ENCODE data around the gene FBRSL1. TPM values are rescaled to one million over a fixed set of nuclear protein-coding genes. Genes with fewer than 3 reads are reported as not detected.

FBRSL1 gene
- total RNA-seq, 3 donors from 2014 or later (not counting 1 experiment from before 2014, with no cell fraction given) = 67.5 to 78.0 (median 76.2) TPM

GRCh38 chr12:132527883-132528264 lies 37.9 kb downstream of the FBRSL1 start:
- peaks cover 13% of the 10 kb centered on the region for H3K4me1 ChIP-seq (ENCODE audit: control insufficient read depth, insufficient read depth, low read length)
- Mint-ChIP-seq H3K4me1 (peaks cover 0 to 16% of the 10 kb centered on the region in 2 donors), H3K4me3 (no peak overlapping the region), H3K9me3 (no peaks in the 10 kb centered on the region), H3K27me3 (ENCODE audit: low read depth in 2 of 2) (no peaks in the 10 kb centered on the region), H3K36me3 (no peaks in the 10 kb centered on the region), H3K27ac (no peak overlapping the region)
- DNase-seq = no peak
- no peak overlapping the region for H3K27ac ChIP-seq (ENCODE audit: low read length)
- no peaks in the 10 kb centered on the region for H3K36me3 ChIP-seq (ENCODE audit: control insufficient read depth, insufficient read depth, low read length)
- intact Hi-C loops (cut with micrococcal nuclease) = loop anchor here (10.0 kb wide), 1 partner anchor 373 kb away; no protein-coding TSS in a partner anchor
- WGBS (ENCODE audit: insufficient coverage) = 94% methylated on average over 10 of the region's 11 CpGs
- ATAC-seq = no peak
- no peaks in the 10 kb centered on the region for H3K27me3 ChIP-seq (ENCODE audit: control insufficient read depth, insufficient read depth, low read length)
- H3K9me3 ChIP-seq (ENCODE audit: control insufficient read depth, insufficient read depth, low read length) = no peaks in the 10 kb centered on the region
- TF ChIP-seq, protein P1, sequence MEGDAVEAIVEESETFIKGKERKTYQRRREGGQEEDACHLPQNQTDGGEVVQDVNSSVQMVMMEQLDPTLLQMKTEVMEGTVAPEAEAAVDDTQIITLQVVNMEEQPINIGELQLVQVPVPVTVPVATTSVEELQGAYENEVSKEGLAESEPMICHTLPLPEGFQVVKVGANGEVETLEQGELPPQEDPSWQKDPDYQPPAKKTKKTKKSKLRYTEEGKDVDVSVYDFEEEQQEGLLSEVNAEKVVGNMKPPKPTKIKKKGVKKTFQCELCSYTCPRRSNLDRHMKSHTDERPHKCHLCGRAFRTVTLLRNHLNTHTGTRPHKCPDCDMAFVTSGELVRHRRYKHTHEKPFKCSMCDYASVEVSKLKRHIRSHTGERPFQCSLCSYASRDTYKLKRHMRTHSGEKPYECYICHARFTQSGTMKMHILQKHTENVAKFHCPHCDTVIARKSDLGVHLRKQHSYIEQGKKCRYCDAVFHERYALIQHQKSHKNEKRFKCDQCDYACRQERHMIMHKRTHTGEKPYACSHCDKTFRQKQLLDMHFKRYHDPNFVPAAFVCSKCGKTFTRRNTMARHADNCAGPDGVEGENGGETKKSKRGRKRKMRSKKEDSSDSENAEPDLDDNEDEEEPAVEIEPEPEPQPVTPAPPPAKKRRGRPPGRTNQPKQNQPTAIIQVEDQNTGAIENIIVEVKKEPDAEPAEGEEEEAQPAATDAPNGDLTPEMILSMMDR (IDR thresholded peaks at IDR 0.05) = no peak
- no peak overlapping the region for H3K4me3 ChIP-seq (ENCODE audit: low read length)

DNA sequence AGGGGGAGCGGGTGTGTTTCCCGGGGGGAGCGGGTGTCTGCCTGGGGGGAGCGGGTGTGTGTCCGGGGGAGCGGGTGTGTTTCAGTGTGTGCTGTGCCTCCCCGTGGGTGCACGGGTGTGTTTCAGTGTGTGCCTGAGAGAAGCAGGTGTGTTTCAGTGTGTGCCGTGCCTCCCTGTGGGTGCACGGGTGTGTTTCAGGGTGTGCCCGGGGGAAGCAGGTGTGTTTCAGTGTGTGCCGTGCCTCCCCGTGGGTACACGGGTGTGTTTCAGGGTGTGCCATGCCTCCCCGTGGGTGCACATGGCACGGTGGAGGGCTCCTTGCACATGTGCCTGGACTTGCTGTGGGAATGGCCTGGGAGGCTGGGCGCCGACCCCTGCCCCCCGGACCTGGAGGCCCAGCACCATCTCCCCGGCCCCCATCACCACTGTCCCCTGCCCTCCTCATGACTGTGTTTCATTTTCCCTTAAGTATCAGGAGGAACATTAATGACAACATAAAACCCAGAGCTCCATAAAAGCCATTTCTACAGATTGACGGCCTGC lies 38.7 kb downstream of the FBRSL1 start:
- intact Hi-C loops (cut with micrococcal nuclease) = loop anchor here (10.0 kb wide), 1 partner anchor 374 kb away; no protein-coding TSS in a partner anchor
- no peak overlapping the region for H3K27ac ChIP-seq (ENCODE audit: low read length)
- H3K36me3 ChIP-seq (ENCODE audit: control insufficient read depth, insufficient read depth, low read length) = no peaks in the 10 kb centered on the region
- Mint-ChIP-seq H3K4me1 (peaks cover 0 to 17% of the 10 kb centered on the region in 2 donors), H3K4me3 (no peak overlapping the region), H3K9me3 (no peaks in the 10 kb centered on the region), H3K27ac (no peak overlapping the region), H3K36me3 (no peaks in the 10 kb centered on the region), H3K27me3 (ENCODE audit: low read depth in 2 of 2) (no peaks in the 10 kb centered on the region)
- H3K4me3 ChIP-seq (ENCODE audit: low read length) = no peak overlapping the region
- DNase-seq = no peak
- WGBS (ENCODE audit: insufficient coverage) = 84% methylated on average over 21 of the region's 21 CpGs
- peaks cover 6% of the 10 kb centered on the region for H3K4me1 ChIP-seq (ENCODE audit: control insufficient read depth, insufficient read depth, low read length)
- no peak for ATAC-seq
- TF ChIP-seq, protein P1 (IDR thresholded peaks at IDR 0.05) = no peak
- no peaks in the 10 kb centered on the region for H3K27me3 ChIP-seq (ENCODE audit: control insufficient read depth, insufficient read depth, low read length)
- H3K9me3 ChIP-seq (ENCODE audit: control insufficient read depth, insufficient read depth, low read length) = no peaks in the 10 kb centered on the region

DNA sequence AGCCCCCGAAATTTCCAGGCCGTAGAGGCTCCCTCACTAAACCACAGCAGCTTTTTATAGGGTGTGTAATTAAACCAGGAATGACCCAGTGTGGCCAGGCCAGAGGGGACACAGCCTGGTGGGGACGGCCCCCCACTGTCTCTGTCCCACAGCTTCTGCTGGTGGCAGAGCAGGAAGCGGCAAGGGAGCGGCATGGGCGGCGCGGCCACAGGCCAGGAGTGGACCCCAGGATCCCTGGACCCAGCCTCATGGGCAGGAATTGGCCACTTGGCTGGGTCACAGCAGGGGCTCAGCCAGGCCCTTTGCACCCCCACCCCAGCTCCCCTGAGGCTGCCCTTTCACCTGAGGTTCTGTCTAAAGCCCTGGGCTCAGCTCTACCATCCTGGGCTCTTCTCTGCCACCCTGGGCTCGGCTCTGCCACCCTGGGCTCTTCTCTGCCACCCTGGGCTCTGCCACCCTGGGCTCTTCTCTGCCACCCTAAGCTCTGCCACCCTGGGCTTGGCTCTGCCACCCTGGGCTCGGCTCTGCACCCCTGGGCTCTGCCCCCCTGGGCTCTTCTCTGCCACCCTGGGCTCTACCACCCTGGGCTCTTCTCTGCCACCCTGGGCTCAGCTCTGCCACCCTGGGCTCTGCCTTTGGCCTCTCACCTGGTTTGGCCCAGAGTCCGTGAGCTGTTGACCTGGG lies 39.3 kb downstream of the FBRSL1 start:
- intact Hi-C loops (cut with micrococcal nuclease) = loop anchor here (10.0 kb wide), 1 partner anchor 374 kb away; no protein-coding TSS in a partner anchor
- ATAC-seq (no peak), DNase-seq (no peak)
- Histone ChIP-seq H3K4me1 (ENCODE audit: control insufficient read depth, insufficient read depth, low read length) (no peaks in the 10 kb centered on the region), H3K4me3 (ENCODE audit: low read length) (no peak overlapping the region), H3K9me3 (ENCODE audit: control insufficient read depth, insufficient read depth, low read length) (no peaks in the 10 kb centered on the region), H3K36me3 (ENCODE audit: control insufficient read depth, insufficient read depth, low read length) (no peaks in the 10 kb centered on the region), H3K27me3 (ENCODE audit: control insufficient read depth, insufficient read depth, low read length) (no peaks in the 10 kb centered on the region), H3K27ac (ENCODE audit: low read length) (no peak overlapping the region)
- no peak overlapping the region for H3K4me3 Mint-ChIP-seq
- 95% methylated on average over 9 of the region's 11 CpGs for WGBS (ENCODE audit: insufficient coverage)
- no peaks in the 10 kb centered on the region for H3K36me3 Mint-ChIP-seq
- no peak overlapping the region for H3K27ac Mint-ChIP-seq
- no peaks in the 10 kb centered on the region for H3K9me3 Mint-ChIP-seq
- H3K27me3 Mint-ChIP-seq (ENCODE audit: low read depth in 2 of 2) = no peaks in the 10 kb centered on the region
- TF ChIP-seq, protein P1 (IDR thresholded peaks at IDR 0.05) = no peak
- H3K4me1 Mint-ChIP-seq = peaks cover 0 to 15% of the 10 kb centered on the region in 2 donors

All from natural killer cell (primary cell).